GM12874 (cell line): ENCODE results near the gene NOTO.

Experiments
- CTCF ChIP-seq: IDR thresholded peaks from 2 replicates; pipeline ENCODE4 v1.5.1; 2011; ENCODE audit warnings: low read depth, mild to moderate bottlenecking, control low read depth, low read length, moderate library complexity; ENCODE audit not compliant: insufficient read depth

NOTO gene

DNA sequence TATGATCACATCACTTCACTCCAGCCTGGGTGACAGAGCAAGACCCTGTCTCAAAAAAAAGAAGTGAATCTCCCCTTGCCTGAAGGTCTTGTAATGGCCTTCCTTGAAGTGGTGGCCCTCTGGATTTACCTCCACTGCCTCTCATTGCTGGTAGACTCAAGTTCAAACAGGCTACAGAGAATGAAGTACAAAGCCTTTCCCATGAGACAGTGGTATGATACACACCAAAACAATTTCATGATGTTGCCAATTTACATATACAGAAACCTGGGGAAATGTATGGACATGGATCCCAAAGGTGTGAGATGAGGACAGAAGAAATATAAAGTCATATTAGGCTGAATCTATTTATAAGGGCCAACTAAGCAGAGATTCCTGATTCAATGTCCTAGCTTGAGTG is 4.8 kb upstream of the NOTO start:
- TF ChIP-seq CTCF: no peak

GRCh38 chr2:73203055-73203681 is 794 bp downstream of the NOTO start:
- no peak for TF ChIP-seq CTCF

GRCh38 chr2:73205611-73206010 is 3.2 kb downstream of the NOTO start:
- TF ChIP-seq CTCF: no peak

DNA sequence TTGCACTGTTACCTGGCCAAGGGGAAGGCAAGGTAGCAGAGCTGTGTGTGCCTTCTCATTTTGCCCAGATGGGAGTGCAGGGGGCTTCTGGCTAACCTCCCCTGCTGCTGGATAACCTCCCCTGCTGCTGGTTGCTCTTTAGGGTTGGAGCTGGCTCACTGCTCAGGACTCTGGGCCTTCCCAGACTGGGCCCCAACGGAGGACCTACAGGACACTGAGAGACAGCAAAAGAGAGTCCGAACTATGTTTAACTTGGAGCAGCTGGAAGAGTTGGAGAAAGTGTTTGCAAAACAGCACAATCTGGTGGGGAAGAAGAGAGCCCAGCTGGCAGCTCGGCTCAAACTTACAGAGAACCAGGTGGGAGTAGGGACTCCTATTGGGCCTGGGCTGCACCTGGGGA is 5.9 kb downstream of the NOTO start:
- no peak for TF ChIP-seq CTCF

- TF ChIP-seq CTCF: no peak
These were observed 7.6 kb downstream of the NOTO start for GRCh38 chr2:73210019-73210418.

GRCh38 chr2:73210696-73211095 is 8.3 kb downstream of the NOTO start:
- TF ChIP-seq CTCF: no peak

DNA sequence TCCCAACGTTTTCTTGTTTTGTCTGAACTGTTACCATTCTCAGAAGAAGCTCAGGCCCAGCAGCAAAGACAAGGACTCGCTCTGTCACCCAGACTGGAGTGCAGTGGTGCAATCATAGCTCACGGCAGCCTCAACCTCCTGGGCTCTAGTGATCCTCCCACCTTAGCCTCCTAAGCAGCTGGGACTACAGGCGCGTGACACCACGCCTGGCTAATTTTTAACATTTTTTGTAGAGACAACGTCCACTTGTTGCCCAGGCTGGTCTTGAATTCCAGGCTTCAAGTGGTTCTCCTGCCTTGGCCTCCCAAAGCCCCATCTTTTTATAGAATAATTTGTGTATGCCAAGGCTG is 9.7 kb downstream of the NOTO start:
- no peak for TF ChIP-seq CTCF
